GM12865 (cell line): Measurements from ENCODE around the gene DNAH9.

ENCODE experiments used
- DNase-seq: peaks from one replicate; pipeline ENCODE4 v3.0.0; 2010; ENCODE audit warnings: low read depth
- H3K4me3 ChIP-seq: 2 replicates; pipeline ENCODE4 v1.5.1; 2011; ENCODE audit warnings: mild to moderate bottlenecking, low read depth, low read length, control low read depth
- CTCF ChIP-seq: IDR thresholded peaks from 2 replicates; pipeline ENCODE4 v1.5.1; 2011; ENCODE audit warnings: low read length, control low read depth, low read depth, inconsistent platforms; ENCODE audit not compliant: insufficient read depth; ENCODE audit errors: missing control alignments

The DNAH9 gene

GRCh38 chr17:11757815-11758214 lies 159.5 kb downstream of the DNAH9 start:
- no peak for DNase-seq
- no peak for TF ChIP-seq CTCF
- no peak overlapping the region for H3K4me3 ChIP-seq

GRCh38 chr17:11768106-11768505 lies 169.8 kb downstream of the DNAH9 start:
- no peak for DNase-seq
- H3K4me3 ChIP-seq = no peak overlapping the region
- no peak for TF ChIP-seq CTCF

GRCh38 chr17:11768981-11769380 lies 170.7 kb downstream of the DNAH9 start:
- no peak for DNase-seq
- no peak for TF ChIP-seq CTCF
- H3K4me3 ChIP-seq = no peak overlapping the region

GRCh38 chr17:11772031-11772430 lies 173.8 kb downstream of the DNAH9 start:
- TF ChIP-seq CTCF = no peak
- no peak overlapping the region for H3K4me3 ChIP-seq
- DNase-seq = no peak

- no peak for TF ChIP-seq CTCF
- DNase-seq = no peak
- no peak overlapping the region for H3K4me3 ChIP-seq
These were observed 181.6 kb downstream of the DNAH9 start for GRCh38 chr17:11779892-11780291.

- no peak overlapping the region for H3K4me3 ChIP-seq
- DNase-seq = peak; percentile 35
- no peak for TF ChIP-seq CTCF
These were observed 182.4 kb downstream of the DNAH9 start for GRCh38 chr17:11780621-11781020.

GRCh38 chr17:11786711-11787438 lies 188.6 kb downstream of the DNAH9 start:
- H3K4me3 ChIP-seq = no peak overlapping the region
- DNase-seq = peak; percentile 75
- TF ChIP-seq CTCF = no peak
